GM10847 (cell line): ENCODE measurements around the gene TNFAIP3.

ENCODE experiments used
- POLR2A ChIP-seq: IDR thresholded peaks from 2 replicates; pipeline ENCODE4 v1.6.1; 2011; ENCODE audit not compliant: insufficient read length; ENCODE audit errors: extremely low read depth

Gene TNFAIP3

GRCh38 chr6:137921823-137922222, 54.8 kb downstream of the TNFAIP3 start:
- no peak for TF ChIP-seq POLR2A

- no peak for TF ChIP-seq POLR2A
Measured at GRCh38 chr6:137923866-137924653, 57.0 kb downstream of the TNFAIP3 start.

- TF ChIP-seq POLR2A = no peak
Measured at GRCh38 chr6:137925141-137925698, 58.2 kb downstream of the TNFAIP3 start.

GRCh38 chr6:137926207-137926731, 59.2 kb downstream of the TNFAIP3 start:
- no peak for TF ChIP-seq POLR2A

- TF ChIP-seq POLR2A = no peak
Measured at GRCh38 chr6:137926985-137927384, 59.9 kb downstream of the TNFAIP3 start.

GRCh38 chr6:137927777-137928218, 60.7 kb downstream of the TNFAIP3 start:
- TF ChIP-seq POLR2A = peak; percentile 23

GRCh38 chr6:137928286-137928685, 61.2 kb downstream of the TNFAIP3 start:
- TF ChIP-seq POLR2A = no peak

- no peak for TF ChIP-seq POLR2A
Measured at GRCh38 chr6:137931849-137932465, 64.9 kb downstream of the TNFAIP3 start.
